HCT116 (cell line): Measurements from ENCODE around the gene ADARB1. TPM values are rescaled to one million over a fixed set of nuclear protein-coding genes. Genes with fewer than 3 reads are reported as not detected.

Source experiments
- ATAC-seq: fragments of 200-7000 bp; cut with Tn5 transposase; 2 replicates; pipeline ENCODE4 v1.9.1; 2020; ENCODE audit warnings: mild to moderate bottlenecking, moderate library complexity
- BruUV-seq: library from RNA; stranded (reverse); fragments of 400-500 nt; replicated peaks from 2 replicates; lab custom pipeline; 2021; lab: Mats Ljungman, UMichigan
- CTCF ChIA-PET: fragments of 300-600 bp; sonication (Branson Sonifier 250); formaldehyde crosslinking; loops from one replicate; lab custom pipeline; 2021; ENCODE audit warnings: antibody characterized with exemption; lab: Charles Lee
- POLR2A ChIA-PET: fragments of 300-600, 350-600 bp; sonication (Branson Sonifier 250); formaldehyde crosslinking; loops from one replicate; lab custom pipeline; 2021; ENCODE audit warnings: antibody characterized with exemption; lab: Charles Lee
- RAD21 ChIA-PET, 2 experiments: fragments of 300-600 bp; sonication (Branson Sonifier 250); formaldehyde crosslinking; loops; one replicate each; lab custom pipeline; 2023; ENCODE audit warnings: low total read pairs in 2 of 2; ENCODE audit not compliant: uncharacterized antibody in 2 of 2, unreplicated experiment in 2 of 2, low non-redundant PET in 1 of 2; lab: Charles Lee
- DNase-seq: peaks from one replicate; pipeline ENCODE4 v3.0.0-alpha.2; 2010; ENCODE audit warnings: low read depth, low spot score
- H2AFZ ChIP-seq: fragments of 200-600 bp; shearing (Covaris generic), sonication (generic); 2 replicates; pipeline ENCODE4 v1.6.1; 2017; ENCODE audit warnings: low read depth, mixed run types, mixed read lengths, antibody characterized with exemption, low read length; ENCODE audit not compliant: poor library complexity, severe bottlenecking
- H3K27ac ChIP-seq: 2 replicates; pipeline ENCODE4 v1.5.1; 2012; ENCODE audit warnings: low read depth, low read length
- H3K27me3 ChIP-seq: fragments of 200-600 bp; sonication (generic); 2 replicates; pipeline ENCODE4 v1.6.1; 2016; ENCODE audit warnings: mixed run types, low read length, mixed read lengths; ENCODE audit not compliant: insufficient read depth
- H3K36me3 ChIP-seq, 2 experiments: fragments of 200-500 bp in 1 of 2; fragments of 200-600 bp in 1 of 2; sonication (Bioruptor generic) in 1 of 2; sonication (generic) in 1 of 2; 2 replicates each; pipeline versions ENCODE4 v1.5.1 to v1.6.1; 2014 to 2016; ENCODE audit warnings: low read length in 2 of 2, inconsistent platforms in 1 of 2, mixed read lengths in 1 of 2, mixed run types in 1 of 2; ENCODE audit not compliant: insufficient read depth in 2 of 2, control insufficient read depth in 1 of 2
- H3K4me1 ChIP-seq, 2 experiments: fragments of 200-600 bp in 1 of 2; sonication (generic) in 1 of 2; 2 replicates each; pipeline versions ENCODE4 v1.5.1 to v1.6.1; 2012 to 2017; ENCODE audit warnings: low read length in 2 of 2, inconsistent platforms in 1 of 2, mild to moderate bottlenecking in 1 of 2, mixed read lengths in 1 of 2, mixed run types in 1 of 2, moderate library complexity in 1 of 2; ENCODE audit not compliant: insufficient read depth in 2 of 2, control insufficient read depth in 1 of 2
- H3K4me2 ChIP-seq: fragments of 200-600 bp; sonication (generic); 2 replicates; pipeline ENCODE4 v1.6.1; 2017; ENCODE audit warnings: mixed run types, low read length, mixed read lengths
- H3K4me3 ChIP-seq, 2 experiments: fragments of 200-600 bp in 1 of 2; sonication (generic) in 1 of 2; replicated peaks in 1 of 2; 2 replicates each; pipeline ENCODE4 v1.5.1; 2011 to 2016; ENCODE audit warnings: low read length in 2 of 2, control low read depth in 1 of 2, low read depth in 1 of 2, mild to moderate bottlenecking in 1 of 2, mixed read lengths in 1 of 2, mixed run types in 1 of 2
- H3K79me2 ChIP-seq: fragments of 200-600 bp; sonication (generic); 2 replicates; pipeline ENCODE4 v1.6.1; 2017; ENCODE audit warnings: mild to moderate bottlenecking, mixed run types, low read length, moderate library complexity, mixed read lengths; ENCODE audit not compliant: insufficient read depth
- H3K9ac ChIP-seq: fragments of 200-600 bp; sonication (generic); 2 replicates; pipeline ENCODE4 v1.6.1; 2016; ENCODE audit warnings: low read length, mixed read lengths
- H3K9me2 ChIP-seq: fragments of 200-600 bp; sonication (generic), shearing (Covaris generic); 2 replicates; pipeline ENCODE4 v1.6.1; 2017; ENCODE audit warnings: mixed run types, mild to moderate bottlenecking, moderate library complexity; ENCODE audit not compliant: insufficient read depth
- H3K9me3 ChIP-seq, 2 experiments: fragments of 200-500 bp in 1 of 2; fragments of 200-600 bp in 1 of 2; sonication (Bioruptor generic) in 1 of 2; sonication (generic) in 1 of 2; 2 replicates each; pipeline ENCODE4 v1.6.1; 2014 to 2017; ENCODE audit warnings: low read length in 2 of 2, mixed read lengths in 2 of 2, inconsistent platforms in 1 of 2, low read depth in 1 of 2, mild to moderate bottlenecking in 1 of 2, mixed run types in 1 of 2, moderate library complexity in 1 of 2; ENCODE audit not compliant: control insufficient read depth in 1 of 2, insufficient read depth in 1 of 2
- H4K20me1 ChIP-seq: fragments of 200-600 bp; sonication (generic), shearing (Covaris generic); 2 replicates; pipeline ENCODE4 v1.6.1; 2017; ENCODE audit warnings: mixed run types, mild to moderate bottlenecking, moderate library complexity; ENCODE audit not compliant: insufficient read depth
- CBX3 ChIP-seq: IDR thresholded peaks from 2 replicates; pipeline ENCODE4 v1.6.1; 2012; ENCODE audit warnings: low read depth
- CEBPB ChIP-seq: IDR thresholded peaks from 2 replicates; pipeline ENCODE4 v1.6.1; 2012; ENCODE audit warnings: low read depth
- CTCF ChIP-seq, 3 experiments: fragments of 200-600 bp in 1 of 3; sonication (generic) in 1 of 3; IDR thresholded peaks in 2 of 3; conservative IDR thresholded peaks in 1 of 3; 2 replicates each; pipeline ENCODE4 v1.5.1; 2012 to 2017; ENCODE audit warnings: low read depth in 2 of 3, low read length in 2 of 3, antibody characterized with exemption in 1 of 3, borderline replicate concordance in 1 of 3, control low read depth in 1 of 3, mild to moderate bottlenecking in 1 of 3, mixed read lengths in 1 of 3, mixed run types in 1 of 3, moderate library complexity in 1 of 3; ENCODE audit not compliant: insufficient read depth in 1 of 3
- EGR1 ChIP-seq: IDR thresholded peaks from 2 replicates; pipeline ENCODE4 v1.6.1; 2012; ENCODE audit warnings: low read depth
- ELF1 ChIP-seq: IDR thresholded peaks from 2 replicates; pipeline ENCODE4 v1.6.1; 2012; ENCODE audit warnings: low read depth, borderline replicate concordance
- EZH2 ChIP-seq: fragments of 200-600 bp; sonication (generic); IDR thresholded peaks from 2 replicates; pipeline ENCODE4 v1.6.1; 2017; ENCODE audit warnings: antibody characterized with exemption, mixed run types
- FOSL1 ChIP-seq: IDR thresholded peaks from 2 replicates; pipeline ENCODE4 v1.6.1; 2012; ENCODE audit warnings: low read depth
- JUND ChIP-seq: IDR thresholded peaks from 2 replicates; pipeline ENCODE4 v1.6.1; 2012
- POLR2A ChIP-seq: IDR thresholded peaks from 2 replicates; pipeline ENCODE4 v1.7.0; 2011; ENCODE audit warnings: borderline replicate concordance; ENCODE audit not compliant: insufficient read depth, insufficient read length; ENCODE audit errors: extremely low read depth
- POLR2AphosphoS5 ChIP-seq: IDR thresholded peaks from 2 replicates; pipeline ENCODE4 v1.6.1; 2011; ENCODE audit warnings: mild to moderate bottlenecking, low read depth, low read length, moderate library complexity
- RAD21 ChIP-seq: IDR thresholded peaks from 2 replicates; pipeline ENCODE4 v1.6.1; 2012; ENCODE audit warnings: low read depth, mild to moderate bottlenecking
- SIN3A ChIP-seq: IDR thresholded peaks from 2 replicates; pipeline ENCODE4 v1.6.1; 2012; ENCODE audit warnings: low read depth
- SP1 ChIP-seq: IDR thresholded peaks from 2 replicates; pipeline ENCODE4 v1.6.1; 2012; ENCODE audit warnings: low read depth
- YY1 ChIP-seq: IDR thresholded peaks from 2 replicates; pipeline ENCODE4 v1.6.1; 2011; ENCODE audit warnings: low read length, low read depth, moderate library complexity, mild to moderate bottlenecking; ENCODE audit not compliant: insufficient replicate concordance; ENCODE audit errors: extremely low read depth
- ZFX ChIP-seq: fragments of 450-650 bp; IDR thresholded peaks from 2 replicates; pipeline ENCODE4 v1.6.1; 2017
- ZNF274 ChIP-seq: fragments of 200-500 bp; sonication (Bioruptor generic); IDR thresholded peaks from 2 replicates; pipeline ENCODE4 v1.6.1; 2014; ENCODE audit warnings: mild to moderate bottlenecking, low read depth, low read length, inconsistent platforms
- intact Hi-C: fragments of 100-400 bp; cut with micrococcal nuclease; formaldehyde crosslinking; loops from 2 replicates; pipeline ENCODE4 v1.10.0; 2022
- total RNA-seq: library from RNA; stranded (reverse); gene quantifications from one replicate; pipeline ENCODE4 v1.2.1, GENCODE V29; 2021; ENCODE audit not compliant: unreplicated experiment
- TF ChIP-seq, protein P1 (sequence below): IDR thresholded peaks from 2 replicates; pipeline ENCODE4 v1.6.1; 2012
- TF ChIP-seq, protein P2 (sequence below): IDR thresholded peaks from 2 replicates; pipeline ENCODE4 v1.6.1; 2011; ENCODE audit warnings: mild to moderate bottlenecking, low read length, moderate library complexity; ENCODE audit not compliant: insufficient replicate concordance; ENCODE audit errors: extremely low read depth

The ADARB1 gene
- total RNA-seq, 1 experiment from 2014 or later = 13.5 TPM

DNA sequence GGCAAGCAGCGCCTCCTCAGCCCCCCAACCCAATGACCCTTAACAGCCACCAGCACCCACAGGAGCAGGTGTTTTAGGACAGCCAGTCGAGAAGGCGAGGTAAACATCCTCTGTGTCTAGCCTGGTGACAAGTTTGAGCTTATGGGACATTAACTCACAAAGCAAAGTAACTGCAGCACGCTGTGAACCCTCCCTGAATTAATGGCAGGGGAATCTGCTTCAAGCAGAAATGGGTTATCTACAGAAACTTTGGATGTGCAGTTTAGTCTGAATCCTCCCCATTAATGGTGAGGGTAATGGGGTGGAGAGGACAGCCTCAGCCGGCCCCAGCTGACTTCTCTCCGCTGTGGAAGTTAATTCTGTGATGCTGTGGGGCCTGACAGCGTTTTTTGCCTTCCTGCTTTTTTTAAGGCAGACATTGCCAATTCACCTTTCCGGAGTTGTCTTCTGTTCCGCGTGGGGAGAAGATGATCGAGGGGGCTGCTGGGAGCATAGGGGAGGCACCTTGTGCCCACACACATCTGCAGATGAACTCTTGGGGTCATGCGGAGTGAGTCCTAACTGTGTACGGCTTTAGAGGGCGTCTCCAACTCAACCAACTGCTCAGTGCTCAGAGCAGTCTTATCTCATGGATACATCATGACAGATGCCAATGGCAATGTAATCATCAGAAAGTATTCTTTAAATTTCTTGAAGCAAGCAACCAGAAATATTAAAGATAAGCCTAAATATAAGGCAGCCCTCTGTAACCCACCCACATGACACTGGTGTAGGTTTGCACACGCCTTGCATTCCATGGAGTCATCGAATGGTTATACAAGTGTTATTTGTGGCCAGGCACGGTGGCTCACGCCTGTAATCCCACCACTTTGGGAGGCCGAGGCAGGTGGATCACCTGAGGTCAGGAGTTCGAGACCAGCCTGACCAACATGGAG is 172.3 kb downstream of the ADARB1 start:
- ChIA-PET CTCF (no interaction called here), POLR2A (no interaction called here), RAD21 (no interaction called here)
- Histone ChIP-seq H2AFZ (no peak overlapping the region), H3K9ac (no peak overlapping the region), H3K4me1 (no peaks in the 10 kb centered on the region), H4K20me1 (no peaks in the 10 kb centered on the region), H3K27me3 (no peaks in the 10 kb centered on the region), H3K36me3 (no peaks in the 10 kb centered on the region)
- no TSS peak for BruUV-seq
- no peak for TF ChIP-seq POLR2A
- TF ChIP-seq POLR2AphosphoS5 = no peak
- TF ChIP-seq FOSL1 = no peak
- TF ChIP-seq ZFX = no peak
- TF ChIP-seq SP1 = no peak
- no peak for TF ChIP-seq ELF1
- TF ChIP-seq CTCF (IDR thresholded peaks at IDR 0.05 in 2 of 3, conservative IDR thresholded peaks at IDR 0.05 in 1 of 3; ENCODE audit: borderline replicate concordance in 1 of 3, insufficient read depth in 1 of 3, low read depth in 2 of 3, low read length in 2 of 3) = no peak
- TF ChIP-seq ZNF274 = no peak
- TF ChIP-seq CBX3 = no peak
- no peak for TF ChIP-seq SIN3A
- no peak for TF ChIP-seq JUND
- TF ChIP-seq, protein P1, sequence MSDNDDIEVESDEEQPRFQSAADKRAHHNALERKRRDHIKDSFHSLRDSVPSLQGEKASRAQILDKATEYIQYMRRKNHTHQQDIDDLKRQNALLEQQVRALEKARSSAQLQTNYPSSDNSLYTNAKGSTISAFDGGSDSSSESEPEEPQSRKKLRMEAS = no peak
- TF ChIP-seq YY1 = no peak
- no peak for TF ChIP-seq CEBPB
- TF ChIP-seq, protein P2, sequence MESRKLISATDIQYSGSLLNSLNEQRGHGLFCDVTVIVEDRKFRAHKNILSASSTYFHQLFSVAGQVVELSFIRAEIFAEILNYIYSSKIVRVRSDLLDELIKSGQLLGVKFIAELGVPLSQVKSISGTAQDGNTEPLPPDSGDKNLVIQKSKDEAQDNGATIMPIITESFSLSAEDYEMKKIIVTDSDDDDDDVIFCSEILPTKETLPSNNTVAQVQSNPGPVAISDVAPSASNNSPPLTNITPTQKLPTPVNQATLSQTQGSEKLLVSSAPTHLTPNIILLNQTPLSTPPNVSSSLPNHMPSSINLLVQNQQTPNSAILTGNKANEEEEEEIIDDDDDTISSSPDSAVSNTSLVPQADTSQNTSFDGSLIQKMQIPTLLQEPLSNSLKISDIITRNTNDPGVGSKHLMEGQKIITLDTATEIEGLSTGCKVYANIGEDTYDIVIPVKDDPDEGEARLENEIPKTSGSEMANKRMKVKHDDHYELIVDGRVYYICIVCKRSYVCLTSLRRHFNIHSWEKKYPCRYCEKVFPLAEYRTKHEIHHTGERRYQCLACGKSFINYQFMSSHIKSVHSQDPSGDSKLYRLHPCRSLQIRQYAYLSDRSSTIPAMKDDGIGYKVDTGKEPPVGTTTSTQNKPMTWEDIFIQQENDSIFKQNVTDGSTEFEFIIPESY = no peak
- TF ChIP-seq EGR1 = no peak
- no peak for TF ChIP-seq EZH2
- no peak for TF ChIP-seq RAD21
- TF ChIP-seq, all 23 proteins: peak for 0
- intact Hi-C loops = no loop called here
- DNase-seq (no peak), ATAC-seq (no peak)
- Histone ChIP-seq H3K4me3 (no peak overlapping the region), H3K9me3 (peaks cover 0 to 8% of the 10 kb centered on the region in 2 experiments; a peak in 2 of 4 replicates), H3K79me2 (no peaks in the 10 kb centered on the region), H3K9me2 (no peaks in the 10 kb centered on the region), H3K27ac (no peak overlapping the region), H3K4me2 (no peak overlapping the region)
